Ovary (tissue), 3 donors: ENCODE data around the gene PPM1M.
"Not testable (repeated sequence)": the region's sequence is repeated elsewhere in the genome, so short reads cannot be mapped to it uniquely, and the experiment has no call there.

ENCODE experiments used
- CTCF ChIP-seq, 3 donors: fragments of 450-650 bp in 2 of 3; fragments of 200-600 bp in 1 of 3; IDR thresholded peaks; one replicate each; pipeline versions ENCODE4 v1.5.1 to v1.8.0; 2016 to 2022; ENCODE audit warnings: antibody characterized with exemption in 3 of 3, mild to moderate bottlenecking in 1 of 3
- EP300 ChIP-seq: sonication (generic); formaldehyde crosslinking; IDR thresholded peaks from one replicate; pipeline ENCODE4 v1.6.1; 2017; ENCODE audit warnings: antibody characterized with exemption
- POLR2A ChIP-seq: fragments of 450-650 bp; IDR thresholded peaks from one replicate; pipeline ENCODE4 v1.6.1; 2017; ENCODE audit warnings: antibody characterized with exemption, mild to moderate bottlenecking, moderate library complexity
- donor health status: DM: no; HTN: no; CAD: no.

DNA sequence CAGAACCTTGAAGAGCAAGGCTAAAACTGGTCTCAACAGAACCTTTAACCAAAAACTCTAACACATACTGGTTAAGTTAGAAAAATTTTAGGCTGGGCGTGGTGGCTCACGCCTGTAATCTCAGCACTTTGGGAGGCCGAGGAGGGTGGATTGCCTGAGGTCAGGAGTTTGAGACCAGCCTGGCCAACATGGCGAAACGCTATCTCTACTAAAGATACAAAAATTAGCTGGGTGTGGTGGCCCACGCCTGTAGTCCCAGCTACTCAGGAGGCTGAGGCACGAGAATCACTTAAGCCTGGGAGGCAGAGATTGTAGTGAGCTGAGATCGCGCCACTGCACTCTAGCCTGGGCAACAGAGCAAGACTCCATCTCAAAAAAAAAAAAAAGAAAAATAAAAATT, 26.6 kb downstream of the PPM1M start:
- TF ChIP-seq CTCF (IDR thresholded peaks at IDR 0.05); POLR2A; EP300: not testable (repeated sequence)
